ENCODE data around the gene MRPL53. TPM values are rescaled to one million over a fixed set of nuclear protein-coding genes. Genes with fewer than 3 reads are reported as not detected.

MRPL53 gene
- total and polyA plus RNA-seq, 2 of the 13 experiments (the other 11 are each of a cell fraction or from before 2014, with no cell fraction given) = 34.3 to 51.9 TPM

- TF ChIP-seq ZNF891 (CRISPR knock-in tag; IDR thresholded peaks at IDR 0.05) (no peak; the same call in 1 of the 2 replicates), ZNF558 (CRISPR knock-in tag; IDR thresholded peaks at IDR 0.05; ENCODE audit: borderline replicate concordance) (no peak), MAFK (conservative IDR thresholded peaks at IDR 0.05 in 1 of 2, IDR thresholded peaks at IDR 0.05 in 1 of 2; ENCODE audit: low read length in 2 of 2) (peak; percentile 27 to 28; a peak in 2 of 4 replicates), NFYC (CRISPR knock-in tag; IDR thresholded peaks at IDR 0.05) (peak; percentile 8; the same call in 1 of the 2 replicates), ZNF549 (CRISPR knock-in tag; IDR thresholded peaks at IDR 0.05) (no peak), ELF3 (CRISPR knock-in tag; IDR thresholded peaks at IDR 0.05) (peak; percentile 55; the same call in 1 of the 2 replicates), YY1 (IDR thresholded peaks at IDR 0.05; ENCODE audit: insufficient read depth, insufficient replicate concordance, low read depth, low read length) (peak; percentile 54), SP4 (CRISPR knock-in tag; IDR thresholded peaks at IDR 0.05) (peak; percentile 76), MED13 (CRISPR knock-in tag; IDR thresholded peaks at IDR 0.05) (no peak), ZBTB34 (CRISPR knock-in tag; IDR thresholded peaks at IDR 0.05) (peak; percentile 94), ZNF543 (CRISPR knock-in tag; IDR thresholded peaks at IDR 0.05) (peak; percentile 91), HOXD1 (CRISPR knock-in tag; IDR thresholded peaks at IDR 0.05) (no peak), ARNT (IDR thresholded peaks at IDR 0.05) (no peak), MIXL1 (CRISPR knock-in tag; IDR thresholded peaks at IDR 0.05) (no peak), ZNF569 (CRISPR knock-in tag; IDR thresholded peaks at IDR 0.05; ENCODE audit: borderline replicate concordance) (no peak), ZFP1 (CRISPR knock-in tag; IDR thresholded peaks at IDR 0.05) (no peak), MAF1 (CRISPR knock-in tag; IDR thresholded peaks at IDR 0.05; ENCODE audit: borderline replicate concordance) (no peak), ZMAT5 (CRISPR knock-in tag; IDR thresholded peaks at IDR 0.05; ENCODE audit: borderline replicate concordance, low read depth) (no peak), GTF2F1 (IDR thresholded peaks at IDR 0.05; ENCODE audit: low read length) (no peak), ZNF644 (CRISPR knock-in tag; IDR thresholded peaks at IDR 0.05; ENCODE audit: low read depth) (peak; percentile 70; the same call in 1 of the 2 replicates), ZNF333 (CRISPR knock-in tag; IDR thresholded peaks at IDR 0.05; ENCODE audit: borderline replicate concordance) (no peak; the same call in 1 of the 2 replicates), CSRNP2 (CRISPR knock-in tag; conservative IDR thresholded peaks at IDR 0.05; ENCODE audit: low read depth) (no peak), CBX2 (IDR thresholded peaks at IDR 0.05; ENCODE audit: low read depth, low read length) (no peak), CBX2 (CRISPR knock-in tag; IDR thresholded peaks at IDR 0.05; ENCODE audit: low read depth) (peak; percentile 94)
- TF ChIP-seq, protein P1, sequence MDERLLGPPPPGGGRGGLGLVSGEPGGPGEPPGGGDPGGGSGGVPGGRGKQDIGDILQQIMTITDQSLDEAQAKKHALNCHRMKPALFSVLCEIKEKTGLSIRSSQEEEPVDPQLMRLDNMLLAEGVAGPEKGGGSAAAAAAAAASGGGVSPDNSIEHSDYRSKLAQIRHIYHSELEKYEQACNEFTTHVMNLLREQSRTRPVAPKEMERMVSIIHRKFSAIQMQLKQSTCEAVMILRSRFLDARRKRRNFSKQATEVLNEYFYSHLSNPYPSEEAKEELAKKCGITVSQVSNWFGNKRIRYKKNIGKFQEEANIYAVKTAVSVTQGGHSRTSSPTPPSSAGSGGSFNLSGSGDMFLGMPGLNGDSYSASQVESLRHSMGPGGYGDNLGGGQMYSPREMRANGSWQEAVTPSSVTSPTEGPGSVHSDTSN (CRISPR knock-in tag; IDR thresholded peaks at IDR 0.05) = 0 out of 2 replicates have a peak, but pooled peaks have one; percentile 34
- TF ChIP-seq, protein P2, sequence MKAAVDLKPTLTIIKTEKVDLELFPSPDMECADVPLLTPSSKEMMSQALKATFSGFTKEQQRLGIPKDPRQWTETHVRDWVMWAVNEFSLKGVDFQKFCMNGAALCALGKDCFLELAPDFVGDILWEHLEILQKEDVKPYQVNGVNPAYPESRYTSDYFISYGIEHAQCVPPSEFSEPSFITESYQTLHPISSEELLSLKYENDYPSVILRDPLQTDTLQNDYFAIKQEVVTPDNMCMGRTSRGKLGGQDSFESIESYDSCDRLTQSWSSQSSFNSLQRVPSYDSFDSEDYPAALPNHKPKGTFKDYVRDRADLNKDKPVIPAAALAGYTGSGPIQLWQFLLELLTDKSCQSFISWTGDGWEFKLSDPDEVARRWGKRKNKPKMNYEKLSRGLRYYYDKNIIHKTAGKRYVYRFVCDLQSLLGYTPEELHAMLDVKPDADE (CRISPR knock-in tag; IDR thresholded peaks at IDR 0.05) = no peak
Observed at GRCh38 chr2:74429487-74430451, 42.7 kb downstream of the MRPL53 start (continued).

Data from HepG2 (cell line).